ENCODE data around the gene PAF1. TPM values are rescaled to one million over a fixed set of nuclear protein-coding genes. Genes with fewer than 3 reads are reported as not detected.

Gene PAF1
- total and polyA plus RNA-seq, 4 donors = 13.7 to 29.4 (median 18.9) TPM

GRCh38 chr19:39370735-39371134, 20.2 kb downstream of the PAF1 start:
- Histone ChIP-seq H3K36me3 (ENCODE audit: control insufficient read depth in 4 of 4, insufficient read depth in 3 of 4, low read depth in 1 of 4, low read length in 3 of 4) (peaks cover 4 to 35% (median 20%) of the 10 kb centered on the region in 4 donors), H3K27me3 (ENCODE audit: control insufficient read depth in 4 of 4, insufficient read depth in 4 of 4, low read length in 3 of 4) (no peaks in the 10 kb centered on the region), H3K9me3 (ENCODE audit: control insufficient read depth in 4 of 4, low read length in 3 of 4) (no peaks in the 10 kb centered on the region), H3K4me1 (ENCODE audit: control insufficient read depth in 4 of 4, insufficient read depth in 4 of 4, low read length in 3 of 4) (peaks cover 6 to 31% (median 27%) of the 10 kb centered on the region in 4 donors), H3K4me3 (ENCODE audit: low read depth in 1 of 3, low read length in 3 of 3) (no peak overlapping the region), H3K9ac (ENCODE audit: low read depth in 1 of 2, low read length in 2 of 2) (no peak overlapping the region), H3K27ac (ENCODE audit: low read depth in 1 of 2, low read length in 2 of 2) (no peak overlapping the region)
- WGBS = 96% methylated on average over 5 of the region's 5 CpGs
- TF ChIP-seq TAF1 (conservative IDR thresholded peaks at IDR 0.05) (no peak), MAX (IDR thresholded peaks at IDR 0.05) (no peak), RAD21 (IDR thresholded peaks at IDR 0.05) (no peak), REST (IDR thresholded peaks at IDR 0.05) (no peak)
- no peak for DNase-seq (ENCODE audit: low spot score)

GRCh38 chr19:39369200-39369599, 21.7 kb downstream of the PAF1 start:
- Histone ChIP-seq H3K9me3 (ENCODE audit: control insufficient read depth in 4 of 4, low read length in 3 of 4) (no peaks in the 10 kb centered on the region), H3K36me3 (ENCODE audit: control insufficient read depth in 4 of 4, insufficient read depth in 3 of 4, low read depth in 1 of 4, low read length in 3 of 4) (peaks cover 2 to 36% (median 17%) of the 10 kb centered on the region in 4 donors), H3K4me1 (ENCODE audit: control insufficient read depth in 4 of 4, insufficient read depth in 4 of 4, low read length in 3 of 4) (peaks cover 3 to 22% (median 19%) of the 10 kb centered on the region in 4 donors), H3K27me3 (ENCODE audit: control insufficient read depth in 4 of 4, insufficient read depth in 4 of 4, low read length in 3 of 4) (no peaks in the 10 kb centered on the region), H3K27ac (ENCODE audit: low read depth in 1 of 2, low read length in 2 of 2) (no peak overlapping the region), H3K9ac (ENCODE audit: low read depth in 1 of 2, low read length in 2 of 2) (no peak overlapping the region), H3K4me3 (ENCODE audit: low read depth in 1 of 3, low read length in 3 of 3) (no peak overlapping the region)
- 93% methylated on average over 2 of the region's 2 CpGs for WGBS
- no peak for DNase-seq (ENCODE audit: low spot score)
- TF ChIP-seq RAD21 (IDR thresholded peaks at IDR 0.05) = no peak
- TF ChIP-seq YY1 (IDR thresholded peaks at IDR 0.05) = no peak
- TF ChIP-seq NR2F2 (IDR thresholded peaks at IDR 0.05) = no peak
- no peak for TF ChIP-seq MAX (IDR thresholded peaks at IDR 0.05)
- TF ChIP-seq JUND (IDR thresholded peaks at IDR 0.05) = no peak
- TF ChIP-seq HNF4G (IDR thresholded peaks at IDR 0.05) = no peak

DNA sequence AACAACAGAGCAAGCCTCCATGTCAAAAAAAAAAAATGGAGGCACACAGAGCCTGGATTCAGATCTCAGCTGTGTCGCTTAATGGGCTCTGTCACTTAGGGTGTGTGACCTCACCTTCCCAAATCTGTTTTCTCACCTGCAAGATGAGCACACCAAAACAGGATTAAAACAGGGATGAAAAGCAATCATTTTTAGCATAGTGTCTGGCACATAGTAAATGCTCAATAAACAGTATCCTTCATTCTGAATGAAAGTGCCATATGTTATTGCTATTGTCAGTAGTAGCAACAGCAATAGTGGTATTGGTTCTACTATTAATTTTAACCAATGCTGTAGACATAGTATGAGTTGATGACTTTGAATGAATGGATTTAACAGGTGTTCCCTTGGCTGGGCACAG, 25.4 kb downstream of the PAF1 start:
- WGBS = 96% methylated on average over 1 of the region's 1 CpG
- Histone ChIP-seq H3K4me3 (ENCODE audit: low read depth in 1 of 3, low read length in 3 of 3) (no peak overlapping the region), H3K4me1 (ENCODE audit: control insufficient read depth in 4 of 4, insufficient read depth in 4 of 4, low read length in 3 of 4) (peaks cover 7 to 19% (median 14%) of the 10 kb centered on the region in 4 donors)
- no peak for TF ChIP-seq HNF4G (IDR thresholded peaks at IDR 0.05)
- TF ChIP-seq, protein P1, sequence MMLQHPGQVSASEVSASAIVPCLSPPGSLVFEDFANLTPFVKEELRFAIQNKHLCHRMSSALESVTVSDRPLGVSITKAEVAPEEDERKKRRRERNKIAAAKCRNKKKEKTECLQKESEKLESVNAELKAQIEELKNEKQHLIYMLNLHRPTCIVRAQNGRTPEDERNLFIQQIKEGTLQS (IDR thresholded peaks at IDR 0.05) = no peak
- TF ChIP-seq NR2F2 (IDR thresholded peaks at IDR 0.05) = no peak
- no peak for TF ChIP-seq FOXA2 (IDR thresholded peaks at IDR 0.05)
- no peak for TF ChIP-seq MAX (IDR thresholded peaks at IDR 0.05)
- TF ChIP-seq CTCF (IDR thresholded peaks at IDR 0.05; ENCODE audit: low read depth, low read length, missing input control) = no peak
- TF ChIP-seq TAF1 (conservative IDR thresholded peaks at IDR 0.05) = no peak
- no peak for TF ChIP-seq FOXA1 (IDR thresholded peaks at IDR 0.05)
- no peak for TF ChIP-seq RXRA (IDR thresholded peaks at IDR 0.05)
- no peak for TF ChIP-seq REST (IDR thresholded peaks at IDR 0.05)
- no peak for TF ChIP-seq HNF4A (conservative IDR thresholded peaks at IDR 0.05)
- TF ChIP-seq SP1 (IDR thresholded peaks at IDR 0.05) = no peak
- no peak for TF ChIP-seq GABPA (IDR thresholded peaks at IDR 0.05 in 1 of 2, conservative IDR thresholded peaks at IDR 0.05 in 1 of 2)

More for the DNA sequence above, 25.4 kb downstream of the PAF1 start:
- no peaks in the 10 kb centered on the region for H3K9me3 ChIP-seq (ENCODE audit: control insufficient read depth in 4 of 4, low read length in 3 of 4)
- H3K27me3 ChIP-seq (ENCODE audit: control insufficient read depth in 4 of 4, insufficient read depth in 4 of 4, low read length in 3 of 4) = no peaks in the 10 kb centered on the region
- no peak overlapping the region for H3K9ac ChIP-seq (ENCODE audit: low read depth in 1 of 2, low read length in 2 of 2)
- peaks cover 2 to 29% (median 14%) of the 10 kb centered on the region in 4 donors for H3K36me3 ChIP-seq (ENCODE audit: control insufficient read depth in 4 of 4, insufficient read depth in 3 of 4, low read depth in 1 of 4, low read length in 3 of 4)
- no peak overlapping the region for H3K27ac ChIP-seq (ENCODE audit: low read depth in 1 of 2, low read length in 2 of 2)
- DNase-seq (ENCODE audit: low spot score) = no peak

Measured in liver (tissue), 9 donors.